Renal pelvis (tissue), 4 donors: Measurements from ENCODE around the gene KRT81. TPM values are rescaled to one million over a fixed set of nuclear protein-coding genes. Genes with fewer than 3 reads are reported as not detected.
"Not testable (repeated sequence)": the region's sequence is repeated elsewhere in the genome, so short reads cannot be mapped to it uniquely, and the experiment has no call there.

Experiments used
- DNase-seq: peaks from one replicate; pipeline ENCODE4 v3.0.0-alpha.2; 2013
- polyA plus RNA-seq, 3 donors: library from polyadenylated mRNA; unstranded; fragments of 120-200 nt; gene quantifications; one replicate each; pipeline ENCODE4 v1.2.1, GENCODE V29; 2013; ENCODE audit not compliant: insufficient read length in 3 of 3

The KRT81 gene
- polyA plus RNA-seq, 3 donors, result 0.11 TPM; not detected in 2

DNA sequence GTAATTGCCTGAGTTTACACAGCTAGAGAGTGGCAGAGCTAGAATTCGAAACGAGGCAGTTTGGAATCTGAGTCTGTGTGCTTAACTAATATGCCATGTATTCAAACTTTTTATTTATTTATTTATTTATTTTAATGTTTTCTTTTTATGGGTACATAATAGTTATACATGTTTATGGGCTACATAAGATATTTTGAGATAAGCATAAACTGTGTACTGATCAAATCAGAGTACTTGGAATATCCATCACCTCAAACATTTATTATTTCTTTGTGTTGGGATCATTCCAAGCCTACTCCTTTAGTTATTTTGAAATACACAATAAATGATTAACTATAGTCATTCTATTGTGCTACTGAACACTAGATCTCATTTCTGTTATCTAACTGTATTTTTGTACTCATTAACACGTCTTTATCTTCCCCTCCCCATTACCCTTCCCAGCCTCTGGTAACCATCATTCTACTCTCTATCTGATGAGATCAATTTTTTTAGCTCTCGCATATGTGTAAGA, 7.4 kb upstream of the KRT81 start:
- no peak for DNase-seq

GRCh38 chr12:52296572-52297215, 5.4 kb upstream of the KRT81 start:
- no peak for DNase-seq

GRCh38 chr12:52295663-52296062, 4.3 kb upstream of the KRT81 start:
- DNase-seq, result no peak

DNA sequence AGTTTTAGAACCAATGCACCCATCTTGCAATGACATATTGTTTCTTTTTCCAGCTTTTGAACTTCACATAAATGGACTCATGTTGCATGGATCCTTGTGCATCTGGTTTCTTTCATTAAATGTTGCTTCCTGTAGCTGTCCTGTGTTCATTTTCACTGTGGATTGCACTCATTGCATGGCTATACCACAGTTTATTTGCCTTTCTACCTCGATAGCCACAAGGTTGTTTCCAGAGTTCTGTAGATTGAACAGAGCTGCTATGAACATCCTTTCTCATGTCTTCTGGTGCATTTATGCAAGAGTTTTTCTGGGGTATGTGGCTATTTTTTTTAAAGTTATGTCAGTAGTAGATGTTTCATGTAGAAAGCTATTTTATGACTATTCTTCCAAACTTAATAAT, 3.5 kb upstream of the KRT81 start:
- no peak for DNase-seq

DNA sequence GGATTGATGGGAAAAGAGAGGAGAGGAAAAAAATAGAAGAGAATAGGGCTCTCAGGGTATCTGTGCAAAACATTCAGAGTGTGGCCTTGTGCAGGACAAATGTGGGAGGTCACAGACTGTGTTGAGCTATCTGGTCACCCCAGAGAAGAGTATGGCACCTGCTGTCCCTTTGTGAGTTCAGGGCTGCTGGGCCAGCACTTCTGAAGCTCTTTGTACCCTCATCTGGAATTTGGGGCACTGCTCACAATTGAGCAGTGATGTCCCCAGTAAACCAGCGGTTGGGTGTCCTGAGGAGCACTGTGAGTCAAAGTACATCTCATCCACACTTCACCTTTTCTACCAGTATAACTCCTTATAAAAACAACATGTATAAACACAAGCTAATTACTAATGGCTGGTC, 2.6 kb upstream of the KRT81 start:
- no peak for DNase-seq

DNA sequence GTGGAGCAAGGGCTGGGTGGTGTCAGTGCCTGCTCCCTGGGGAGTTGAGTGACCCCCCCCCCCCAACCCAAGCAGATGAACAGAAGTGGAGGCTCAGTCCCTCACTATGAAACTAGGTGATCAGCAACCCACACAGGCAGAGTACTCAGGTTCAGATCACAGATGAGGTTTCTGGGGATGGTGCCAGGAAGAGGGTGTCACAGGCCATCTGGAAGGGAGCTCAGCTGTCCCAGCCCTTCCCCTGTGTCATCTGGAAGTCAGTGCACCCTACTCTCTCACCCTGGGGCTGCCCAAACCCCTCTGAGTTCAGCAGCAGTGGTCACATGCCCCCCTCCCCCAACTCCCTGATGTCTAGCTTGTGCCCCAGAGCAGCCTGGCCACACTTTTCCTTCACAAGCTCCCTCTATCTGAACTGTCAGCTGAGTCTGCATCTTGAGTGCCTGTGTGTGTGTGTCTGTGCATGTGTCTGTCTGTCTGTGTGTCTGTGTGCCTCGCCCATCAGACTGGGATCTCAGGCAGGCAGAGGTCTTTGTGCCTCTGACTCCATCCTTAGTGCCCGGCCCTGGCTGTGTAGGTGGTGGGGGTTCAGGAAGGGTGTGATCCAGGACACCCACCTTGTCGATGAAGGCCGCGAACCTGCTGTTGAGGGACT, 725 bp downstream of the KRT81 start:
- not testable (repeated sequence) for DNase-seq

DNA sequence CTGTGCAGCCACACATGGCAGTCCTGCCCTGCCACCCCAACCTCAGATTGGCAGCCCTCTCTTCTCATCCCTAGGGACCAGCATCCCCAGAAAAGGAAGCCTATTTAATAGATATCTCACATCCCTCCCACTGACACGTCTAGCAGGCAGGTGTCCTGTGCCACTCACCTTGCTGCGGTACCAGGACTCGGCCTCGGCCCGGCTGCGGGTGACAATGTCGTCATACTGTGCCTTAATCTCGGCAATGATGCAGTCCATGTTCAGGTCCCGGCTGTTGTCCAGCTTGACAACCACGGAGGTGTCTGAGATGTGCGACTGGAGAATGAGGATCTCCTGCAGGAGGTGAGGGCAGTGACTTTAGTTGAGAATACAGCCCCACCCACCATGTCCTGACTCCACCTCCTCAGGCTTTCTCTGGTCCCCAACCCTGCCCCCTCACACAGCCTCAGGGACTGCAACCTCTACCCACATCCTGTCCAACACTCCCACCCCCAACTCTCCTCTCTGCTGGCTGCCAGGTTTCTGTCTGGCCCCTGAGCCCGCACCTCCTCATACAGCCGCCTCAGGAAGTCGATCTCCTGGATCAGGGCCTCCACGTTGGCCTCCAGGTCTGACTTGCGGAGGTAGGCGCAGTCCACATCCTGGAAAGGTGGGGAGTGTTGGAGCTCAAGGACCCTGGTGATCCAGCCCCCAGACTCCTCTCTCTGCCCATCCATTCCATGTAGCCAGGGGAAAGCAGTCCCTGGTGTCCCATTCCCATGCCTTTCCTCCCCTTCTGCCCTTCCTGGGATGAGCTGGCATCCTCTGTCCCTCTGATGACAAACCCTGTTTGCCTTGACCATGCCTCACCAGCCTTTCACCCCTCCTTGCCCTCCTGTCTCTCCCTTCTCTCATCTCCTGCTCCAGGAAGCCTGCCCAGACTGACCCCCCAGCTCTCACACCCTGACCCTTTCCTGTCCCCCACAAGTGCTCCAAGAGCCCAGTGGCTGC, 3.2 kb downstream of the KRT81 start:
- DNase-seq, result not testable (repeated sequence)

GRCh38 chr12:52286857-52287785, 4.2 kb downstream of the KRT81 start:
- not testable (repeated sequence) for DNase-seq

DNA sequence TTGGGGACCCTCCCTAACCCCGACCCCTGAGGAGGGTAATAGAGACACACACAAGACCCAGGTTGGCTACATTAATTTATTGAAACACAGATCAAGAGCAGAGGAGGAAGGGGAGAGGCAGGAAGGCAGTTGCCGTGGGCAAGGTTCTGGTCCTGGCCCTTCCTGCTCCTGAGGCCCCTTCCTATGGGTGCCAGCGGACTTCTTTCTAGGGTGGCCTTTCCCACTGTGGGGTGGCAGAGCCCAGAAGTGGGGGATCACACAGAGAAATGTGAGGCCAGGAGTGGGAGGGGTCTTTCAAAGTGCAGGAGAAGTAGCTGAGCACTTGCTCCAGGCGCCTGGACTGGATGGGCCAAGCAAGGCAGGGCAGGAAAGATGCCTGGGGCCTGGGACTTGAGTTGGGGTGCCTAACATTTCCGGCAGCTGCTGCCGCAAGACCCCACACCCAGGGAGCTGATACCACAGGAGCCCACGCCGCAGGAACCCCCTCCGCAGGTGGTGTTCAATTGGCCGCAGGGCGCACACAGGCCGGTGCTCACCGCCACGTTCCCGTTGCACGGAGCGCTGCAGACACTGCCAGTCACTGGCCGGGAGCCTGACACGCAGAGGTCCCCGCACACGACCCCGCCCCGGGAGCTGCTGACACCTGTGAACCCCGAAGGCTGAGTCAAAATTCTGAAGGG, 5.3 kb downstream of the KRT81 start:
- DNase-seq, result no peak

GRCh38 chr12:52285172-52285745, 6.1 kb downstream of the KRT81 start:
- no peak for DNase-seq

GRCh38 chr12:52284562-52285171, 6.7 kb downstream of the KRT81 start:
- no peak for DNase-seq

DNA sequence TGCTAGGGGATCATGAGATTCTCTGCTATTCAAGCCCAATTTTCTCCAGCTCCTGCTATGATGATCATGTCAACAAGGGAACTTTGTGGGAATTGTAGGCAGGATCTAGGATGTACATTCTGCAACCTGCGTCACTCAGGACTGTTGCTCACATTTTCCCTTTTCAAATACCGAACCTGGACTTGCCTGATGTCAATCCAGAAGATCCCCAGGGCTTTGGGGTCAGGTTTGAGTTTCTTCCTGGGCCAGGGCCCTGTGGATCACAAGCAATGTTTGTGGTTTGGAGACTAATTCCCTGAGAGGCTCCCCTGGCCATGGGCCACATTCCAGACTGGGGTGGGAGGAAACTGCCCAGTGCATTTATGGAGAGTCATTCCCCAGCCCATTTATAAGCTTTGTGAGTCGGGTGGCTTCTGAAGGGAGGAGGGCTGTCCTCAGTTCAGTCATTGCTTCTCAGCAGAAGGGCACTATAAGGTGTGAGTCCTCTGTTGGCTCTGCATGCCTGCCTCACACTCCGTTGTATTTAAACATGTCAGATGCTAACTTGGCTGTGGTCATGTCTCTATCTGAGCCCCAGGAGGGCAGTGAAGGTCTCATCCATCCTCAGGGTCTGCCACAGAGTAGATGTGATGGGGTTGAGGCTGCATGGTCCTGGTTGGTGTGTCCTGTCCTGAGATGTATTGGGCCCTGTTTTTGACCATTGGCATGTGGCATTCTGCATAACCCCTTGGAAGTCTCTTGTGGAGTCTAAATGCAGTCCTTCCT, 10.4 kb downstream of the KRT81 start:
- no peak for DNase-seq

- no peak for DNase-seq
Measured at GRCh38 chr12:52280319-52280795, 11.0 kb downstream of the KRT81 start.

GRCh38 chr12:52279422-52280318, 11.7 kb downstream of the KRT81 start:
- no peak for DNase-seq

DNA sequence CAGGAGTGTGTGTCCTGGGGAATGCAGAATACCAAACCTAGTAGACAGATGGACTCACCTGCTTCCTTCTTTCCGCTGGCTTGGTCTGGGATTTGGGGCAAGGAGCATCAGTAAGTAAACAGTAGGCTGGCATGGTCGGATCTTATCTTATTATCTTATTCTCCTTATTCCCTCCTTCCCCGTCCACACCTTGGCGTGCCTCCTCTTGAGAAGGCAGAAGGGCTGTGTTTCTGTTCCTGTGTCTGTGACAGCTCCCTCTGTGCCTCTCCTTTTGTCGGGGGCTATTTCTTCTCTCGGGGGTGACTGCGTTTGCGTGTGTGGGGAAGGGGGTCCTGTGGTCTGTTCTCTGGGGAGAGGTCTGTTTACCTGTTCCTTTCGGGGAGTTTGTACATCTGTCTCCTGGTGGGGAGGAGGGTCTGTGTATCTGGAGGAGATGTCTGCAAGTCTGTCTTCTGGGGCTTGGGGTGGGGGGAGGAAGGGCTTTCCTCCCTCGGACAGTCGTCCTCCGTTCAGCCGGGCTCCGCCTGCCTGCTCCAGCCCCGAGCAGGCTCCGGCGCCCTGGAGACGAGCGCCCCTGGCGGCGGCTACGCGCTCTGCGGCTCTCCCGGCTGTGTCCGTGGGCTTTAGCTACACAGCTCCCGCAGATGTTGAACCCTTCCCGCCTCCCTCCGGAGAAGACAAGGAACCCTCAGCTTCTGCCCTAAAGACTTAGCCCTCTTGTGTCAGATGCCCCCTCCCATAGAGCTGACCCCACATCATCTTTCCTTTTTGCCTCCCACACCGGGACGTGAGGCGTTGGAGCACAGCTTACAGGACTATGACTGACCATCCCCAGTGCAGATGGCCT, 12.5 kb downstream of the KRT81 start:
- DNase-seq, result peak; percentile 71

DNA sequence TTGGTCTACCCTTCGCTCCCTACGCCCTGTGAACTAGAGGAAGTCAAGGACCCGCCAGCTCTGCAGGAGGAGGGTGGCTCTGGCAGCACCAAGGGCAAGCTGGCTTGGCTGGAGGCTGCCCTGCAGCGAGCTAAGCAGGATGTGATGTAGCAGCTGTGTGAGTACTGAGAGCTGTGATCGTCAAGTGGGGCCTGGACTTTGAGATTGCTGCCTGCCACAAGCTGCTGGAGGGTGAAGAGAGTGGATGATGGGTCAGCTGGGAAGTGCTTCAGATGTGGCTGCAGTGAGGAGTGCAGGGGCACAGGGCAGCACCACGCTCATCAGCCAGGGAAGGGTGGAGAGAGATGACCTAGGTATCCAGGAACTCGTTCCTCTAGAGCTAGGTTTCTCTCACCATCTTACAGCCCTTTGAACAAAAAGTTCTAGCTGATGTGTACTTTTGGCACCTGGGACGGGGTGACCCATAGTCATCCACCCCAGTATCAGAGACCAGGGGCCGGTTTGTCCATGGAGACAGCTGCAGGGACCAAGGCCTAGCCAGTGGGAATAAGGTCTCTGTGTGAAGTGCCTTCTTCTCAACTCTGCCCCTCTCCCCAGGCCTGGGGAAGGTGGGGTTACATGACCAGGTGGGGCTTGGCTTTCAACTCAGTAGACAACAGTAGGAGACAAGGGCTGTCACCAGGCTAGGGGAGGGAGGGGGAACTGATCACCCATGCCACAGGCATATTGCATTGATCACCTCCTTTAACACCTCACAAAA, 13.7 kb downstream of the KRT81 start:
- no peak for DNase-seq
